GM18858 (cell line): ENCODE measurements around the gene NOTCH1.
A peak's percentile ranks its signal among the peaks of the same experiment; 100 is the strongest.
"Not testable (repeated sequence)": the region's sequence is repeated elsewhere in the genome, so short reads cannot be mapped to it uniquely, and the experiment has no call there.

ENCODE experiments used
- ATAC-seq: cut with Tn5 transposase; IDR thresholded peaks from one replicate; pipeline ENCODE4 v1.9.1; 2021; ENCODE audit not compliant: unreplicated experiment

The NOTCH1 gene

DNA sequence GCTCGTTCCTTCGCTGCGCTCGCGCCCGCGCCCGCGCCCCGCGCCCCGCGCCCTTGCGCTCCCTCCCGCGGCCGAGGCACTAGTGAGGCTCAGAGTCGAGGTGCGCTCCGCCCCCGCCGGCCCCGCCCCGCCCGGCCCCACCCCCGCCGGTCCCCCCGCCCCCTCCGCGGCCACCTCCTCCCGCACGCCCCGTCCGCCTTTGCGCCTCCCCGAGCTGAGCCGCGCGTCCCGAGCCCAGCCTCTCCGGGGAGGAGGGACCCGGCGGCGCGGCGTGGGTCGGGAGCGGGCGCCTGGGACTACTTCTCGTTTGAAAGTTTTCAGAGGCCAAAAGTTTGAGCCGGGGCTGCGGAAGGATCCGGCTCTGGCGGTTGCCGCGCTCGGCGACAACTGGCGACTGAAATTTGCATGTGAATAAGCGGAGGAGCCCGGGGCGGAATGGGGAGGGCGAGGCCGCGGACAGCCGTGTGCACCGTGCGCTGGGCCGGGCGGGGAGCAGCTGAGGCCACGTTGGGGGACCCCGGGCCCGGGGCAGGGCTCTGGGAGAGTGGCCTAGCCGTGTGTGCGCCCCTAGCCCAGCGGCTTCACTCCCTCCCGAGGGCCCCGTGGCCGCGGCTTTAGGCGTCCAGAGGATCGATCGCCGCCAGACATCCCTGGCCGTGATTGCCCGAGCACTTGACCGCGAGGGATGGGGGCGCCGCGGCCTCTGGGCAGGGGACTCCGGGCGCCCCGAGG, at the start of gene NOTCH1:
Gene NOTCH1, minus strand, starts transcription at position 84 of the 732 bp plus-strand sequence. CDS start 262 bp downstream, outside the sequence.
- peak; percentile 48 for ATAC-seq

DNA sequence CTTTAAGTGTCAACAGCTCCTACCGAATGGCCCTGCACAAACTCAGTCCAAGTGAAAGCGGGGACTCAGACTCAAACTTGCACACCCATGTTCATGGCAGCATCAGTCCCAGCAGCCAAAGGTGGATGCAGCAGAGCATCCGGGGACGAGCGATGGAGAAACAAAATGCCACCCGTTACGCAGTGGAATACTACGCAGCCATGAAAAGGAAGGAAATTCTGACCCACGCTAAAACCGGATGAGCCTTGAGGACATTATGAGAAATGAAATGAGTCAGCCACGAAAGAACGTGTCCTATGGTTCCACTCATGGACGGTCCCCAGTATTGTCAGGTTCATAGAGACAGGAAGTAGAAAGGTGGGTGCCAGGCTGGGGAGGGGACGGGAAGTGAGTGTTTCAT, 48.6 kb upstream of the NOTCH1 start:
- ATAC-seq, result no peak

DNA sequence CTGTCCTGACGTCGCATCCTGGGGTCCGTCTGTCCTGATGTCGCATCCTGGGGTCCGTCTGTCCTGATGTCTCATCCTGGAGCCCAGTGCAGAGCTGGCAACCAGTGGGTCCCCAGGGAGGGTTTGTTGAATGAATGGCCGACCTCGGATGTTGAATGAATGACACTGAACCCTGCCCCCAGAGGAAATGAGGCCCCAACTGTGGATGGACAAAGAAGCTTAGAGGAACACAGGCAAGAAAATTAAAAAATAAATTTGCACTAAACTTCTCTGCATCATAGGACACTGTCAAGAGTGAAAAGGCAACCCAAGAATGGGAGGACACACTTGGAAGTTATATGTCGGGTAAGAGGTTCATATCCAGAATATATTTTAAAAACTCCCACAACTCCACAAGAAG, 47.7 kb upstream of the NOTCH1 start:
- no peak for ATAC-seq

DNA sequence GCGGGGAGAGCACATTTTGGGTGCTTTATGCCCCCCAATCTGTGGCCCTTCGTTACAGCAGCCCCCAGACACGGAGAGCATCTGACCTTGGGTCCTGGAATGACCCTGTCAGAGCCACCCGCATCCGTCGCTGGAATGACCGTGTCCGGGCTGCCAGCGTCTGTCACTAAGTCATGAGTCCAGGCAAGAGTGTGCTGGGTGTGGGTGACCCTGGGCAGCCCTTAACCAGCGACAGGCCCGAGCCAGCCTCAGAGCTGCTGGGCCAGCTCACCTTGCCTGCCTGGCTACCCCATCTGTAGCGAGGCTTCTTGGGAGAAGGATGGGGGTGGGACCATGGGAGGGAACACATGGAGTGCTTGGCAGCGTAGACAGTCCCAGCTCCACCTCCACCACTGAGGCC, 46.8 kb upstream of the NOTCH1 start:
- ATAC-seq, result no peak

DNA sequence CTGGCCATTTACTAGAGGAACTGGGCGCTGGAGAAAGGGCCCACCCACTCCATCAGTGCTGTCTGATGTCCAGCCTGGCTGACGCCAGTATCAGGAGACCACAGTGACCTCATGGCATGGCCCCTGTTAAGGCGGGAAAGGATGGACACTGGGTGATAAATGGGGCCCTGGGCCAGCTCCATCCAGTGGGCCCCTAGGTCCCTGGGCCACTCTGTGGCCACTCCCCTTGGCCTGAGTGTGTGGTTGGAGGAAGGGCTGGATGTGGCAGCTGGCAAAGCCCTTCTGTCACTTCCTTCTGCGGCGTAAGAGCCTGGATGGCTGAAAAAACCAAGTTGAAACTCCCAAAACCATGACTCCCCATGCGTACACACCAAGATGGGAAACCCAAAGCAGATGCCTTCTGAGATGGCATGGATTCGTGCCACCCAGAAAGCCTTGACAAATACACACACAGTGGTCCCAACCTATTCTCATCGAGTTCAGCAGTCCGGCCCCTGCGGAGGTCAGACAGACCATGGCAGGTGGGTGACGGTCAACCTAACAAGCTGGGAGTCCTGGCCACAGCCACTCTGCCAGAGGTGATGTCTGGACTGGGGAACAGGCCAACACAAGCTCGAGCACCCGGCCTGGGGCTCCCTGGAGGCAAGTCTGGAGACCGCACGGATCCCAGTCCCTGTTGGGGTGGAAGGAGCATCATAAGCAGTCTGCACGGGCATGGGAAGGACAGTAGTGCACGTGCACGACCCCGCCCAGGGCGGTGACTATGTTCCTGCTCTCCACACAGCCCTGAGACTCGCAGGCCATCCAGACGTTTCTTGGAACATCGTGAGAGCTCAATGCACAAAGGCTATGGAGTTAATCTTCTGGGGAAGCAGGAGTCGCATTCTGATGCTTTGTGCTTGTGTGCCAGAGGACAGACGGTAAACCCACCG, 45.2 kb upstream of the NOTCH1 start:
- no peak for ATAC-seq

DNA sequence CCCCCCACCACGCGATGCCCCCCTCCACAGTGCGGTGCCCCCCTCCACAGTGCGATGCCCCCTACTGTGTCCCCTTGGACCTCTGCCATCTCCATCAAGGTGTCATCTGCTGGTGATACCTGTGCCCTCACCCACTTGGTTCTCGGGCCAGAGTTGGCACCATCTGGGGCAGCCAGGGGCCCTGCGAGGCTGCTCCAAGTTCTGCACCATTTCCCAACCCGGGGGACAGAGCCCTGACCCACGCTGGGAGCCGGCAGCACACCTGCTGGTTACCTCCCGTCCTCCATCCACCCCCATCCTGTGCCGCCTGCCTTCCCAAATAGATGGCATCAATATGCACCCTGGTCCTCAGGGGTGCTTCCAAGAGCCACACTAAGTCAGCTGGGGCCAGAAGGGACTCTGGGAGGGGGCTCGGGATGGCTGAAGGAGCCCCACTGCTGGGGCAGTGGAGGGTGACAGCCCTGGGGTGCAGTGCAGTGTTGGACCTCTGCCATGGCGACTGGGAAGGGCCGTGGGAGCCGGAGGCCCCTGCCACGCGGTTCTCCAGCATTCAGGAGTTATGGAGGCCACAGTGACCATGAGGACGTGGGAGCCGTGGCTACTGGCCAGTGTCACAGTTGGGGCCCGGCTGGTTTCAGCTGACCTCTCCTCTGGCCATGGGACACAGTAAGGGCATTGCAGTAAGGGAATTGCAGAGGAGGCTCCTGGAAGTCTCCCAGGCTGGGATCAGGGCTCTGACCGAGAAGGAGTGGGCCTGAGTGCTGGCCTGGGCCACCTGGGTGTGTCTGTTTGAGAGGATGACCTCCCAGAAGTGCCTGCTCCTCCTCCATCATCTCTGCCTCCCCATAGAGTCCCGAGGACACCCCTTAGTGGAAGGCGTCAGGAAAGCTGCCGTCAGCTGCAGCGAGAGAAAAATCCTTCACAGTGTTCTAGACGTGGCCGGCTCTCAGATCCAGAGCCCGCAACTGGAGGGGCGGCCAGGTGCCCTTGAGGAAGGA, 44.2 kb upstream of the NOTCH1 start:
- ATAC-seq, result no peak

DNA sequence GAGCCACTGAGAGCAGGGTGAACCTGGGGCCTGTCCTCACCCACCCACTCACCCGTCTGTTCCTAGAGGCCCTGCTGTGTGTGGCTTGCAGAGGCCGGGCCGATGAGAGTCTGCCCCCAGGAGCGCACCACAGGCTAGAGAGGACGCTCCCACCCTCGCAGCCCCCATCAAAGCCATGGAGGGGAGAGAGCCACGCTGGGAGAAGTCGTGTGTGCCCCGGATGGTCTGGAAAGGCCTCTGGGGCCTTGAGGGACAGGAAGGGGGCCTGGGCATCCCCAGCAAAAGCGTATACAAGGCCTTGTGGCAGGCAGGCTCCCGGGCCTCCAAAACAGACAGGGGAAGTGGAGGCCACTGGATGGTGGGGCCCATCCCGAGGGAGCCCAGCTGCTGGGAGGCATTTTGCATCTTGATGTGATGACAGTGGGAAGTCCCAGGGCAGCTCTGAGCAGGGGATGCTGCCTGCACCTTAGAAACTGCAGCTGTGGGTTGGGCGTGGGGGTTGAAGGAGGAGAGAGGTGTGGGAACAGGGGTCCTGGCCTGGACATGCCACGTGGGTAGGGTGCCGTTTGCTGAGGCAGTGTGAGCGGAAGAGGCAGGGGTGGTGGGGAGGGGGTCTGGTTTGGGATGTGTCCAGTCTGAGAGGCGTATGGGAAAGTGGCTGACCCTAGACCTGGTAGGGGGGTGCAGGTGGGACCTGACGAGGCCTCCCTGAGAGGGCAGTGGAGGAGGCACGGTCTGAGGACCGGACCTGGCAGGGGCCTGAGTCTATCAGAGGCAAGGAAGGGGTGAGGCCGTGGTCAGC, 43.0 kb upstream of the NOTCH1 start:
- no peak for ATAC-seq

DNA sequence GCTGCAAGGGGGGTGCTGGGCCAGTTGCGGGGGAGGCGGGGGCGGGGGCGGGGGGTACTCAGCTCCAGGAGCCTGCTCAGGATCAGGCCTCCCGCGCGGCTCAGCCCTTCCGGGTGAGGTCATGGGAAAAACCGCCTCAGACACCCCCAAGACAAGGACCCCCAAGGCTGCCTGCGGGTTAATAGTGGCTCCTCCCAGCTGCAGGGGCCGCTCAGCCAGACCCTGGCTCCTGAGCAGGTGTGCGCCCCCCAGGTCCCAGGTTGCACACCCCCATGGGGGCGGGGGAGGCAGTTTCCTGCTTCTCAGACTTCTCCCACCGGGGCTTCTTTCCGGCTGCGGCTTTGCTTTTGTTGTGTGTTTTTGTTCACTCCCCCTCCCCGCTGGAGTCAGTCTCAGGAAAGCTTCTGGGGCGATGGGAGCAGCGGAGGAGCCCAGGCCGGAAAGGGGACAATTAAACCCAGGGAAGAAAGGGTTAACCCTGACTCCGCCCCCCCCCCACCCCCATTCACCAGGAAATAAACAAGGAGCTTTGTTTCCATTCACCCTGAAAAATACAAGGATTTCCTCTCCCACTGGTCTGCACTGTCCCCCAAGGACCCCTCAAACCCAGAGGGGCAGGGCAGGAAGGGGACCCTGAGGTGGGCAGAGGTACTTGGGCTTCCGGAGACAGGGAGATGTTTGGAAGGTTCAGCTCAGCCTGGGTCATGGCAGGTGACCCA, 42.3 kb upstream of the NOTCH1 start:
- no peak for ATAC-seq

DNA sequence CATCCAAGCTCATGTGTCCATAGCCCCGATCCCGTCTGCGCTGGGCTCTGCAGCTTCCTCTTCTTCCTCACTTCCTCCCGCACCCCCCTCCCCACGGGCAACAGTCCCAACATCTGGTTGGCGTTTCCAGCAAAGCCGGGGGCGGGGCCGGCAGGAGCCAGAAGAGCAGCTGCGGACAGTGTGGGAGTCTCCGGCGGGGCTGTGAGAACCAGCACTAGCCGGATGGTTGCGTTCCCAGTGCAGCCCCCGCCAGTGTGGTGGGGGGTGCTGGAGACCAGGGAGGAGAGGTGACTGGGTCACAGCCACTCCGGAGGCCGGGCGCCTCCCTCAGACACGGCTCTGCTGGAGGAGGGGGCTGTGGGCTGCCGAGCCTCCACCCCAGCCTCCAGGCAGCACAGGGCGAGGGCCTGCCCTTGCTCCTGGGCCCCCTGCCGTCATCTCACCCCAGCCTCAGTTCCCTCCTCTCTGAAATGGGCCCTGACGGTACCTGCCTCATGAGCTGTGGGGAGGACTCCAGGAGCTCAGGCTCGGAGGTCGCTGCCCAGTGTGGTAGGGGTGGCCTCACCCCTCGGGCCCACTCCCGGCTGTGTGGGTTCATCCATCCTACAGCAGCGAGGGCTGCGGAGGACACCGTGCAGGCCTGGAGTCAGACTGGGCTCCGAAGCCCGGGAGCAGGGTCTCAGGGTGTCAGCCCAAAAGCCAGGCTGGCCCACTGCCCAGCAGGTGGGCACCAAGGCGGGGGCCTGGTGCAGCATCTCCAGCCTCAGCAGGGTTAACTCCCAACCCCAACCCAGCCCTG, 41.5 kb upstream of the NOTCH1 start:
- no peak for ATAC-seq

DNA sequence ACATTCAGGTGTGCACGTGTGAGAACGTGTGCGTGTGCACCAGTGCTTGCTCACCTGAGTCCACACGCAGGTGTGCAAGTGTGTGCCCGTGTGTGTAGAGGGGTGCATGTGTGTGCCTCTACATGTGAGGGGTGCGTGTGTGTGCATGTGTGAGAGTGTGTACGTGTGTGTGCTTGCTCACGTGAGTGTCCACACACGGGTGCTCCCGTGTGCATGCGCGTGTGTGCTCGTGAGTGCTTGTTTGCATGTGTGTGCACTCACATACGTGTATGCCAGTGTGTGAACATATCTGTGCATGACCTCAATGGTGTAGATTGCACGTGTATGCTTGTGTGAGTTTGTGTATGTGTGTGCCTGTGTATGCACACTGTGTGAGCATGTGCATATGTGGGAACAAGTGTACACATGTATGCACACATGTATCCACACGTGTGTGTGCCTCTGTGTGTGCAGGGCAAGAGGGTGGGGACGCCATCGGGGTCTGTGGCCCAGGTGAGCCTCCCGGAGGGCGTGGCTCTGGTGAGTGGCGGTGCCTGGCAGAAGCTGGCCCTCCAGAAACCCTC, 40.6 kb upstream of the NOTCH1 start:
- ATAC-seq, result no peak

DNA sequence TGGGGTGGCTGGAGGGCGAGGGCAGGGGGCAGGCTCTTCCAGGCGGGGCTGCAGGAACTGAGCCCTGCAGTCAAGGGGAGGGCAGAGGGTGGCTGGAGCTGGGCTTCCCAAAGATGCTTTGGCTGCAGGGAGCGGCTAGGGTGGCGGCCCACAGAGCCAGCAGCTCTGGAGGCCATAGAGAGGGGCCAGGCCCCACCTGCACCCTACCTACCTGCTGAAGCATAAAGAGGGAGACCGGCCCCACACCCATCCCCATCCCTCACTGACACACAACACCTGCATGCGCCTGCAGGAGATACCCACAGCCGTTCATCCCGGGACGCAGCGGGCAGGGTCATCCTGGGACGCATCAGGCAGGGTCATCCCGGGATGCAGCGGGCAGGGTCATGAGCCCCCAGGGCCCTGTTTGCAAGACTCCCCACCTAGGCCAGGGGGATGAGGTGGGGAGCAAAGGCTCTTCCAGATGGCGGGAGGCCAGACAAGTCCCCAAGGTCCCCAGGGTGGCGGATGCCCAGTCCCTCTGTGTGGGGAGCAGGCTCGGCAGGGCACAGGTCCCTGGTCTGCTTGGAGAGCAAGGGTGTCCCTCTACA, 39.8 kb upstream of the NOTCH1 start:
- no peak for ATAC-seq

DNA sequence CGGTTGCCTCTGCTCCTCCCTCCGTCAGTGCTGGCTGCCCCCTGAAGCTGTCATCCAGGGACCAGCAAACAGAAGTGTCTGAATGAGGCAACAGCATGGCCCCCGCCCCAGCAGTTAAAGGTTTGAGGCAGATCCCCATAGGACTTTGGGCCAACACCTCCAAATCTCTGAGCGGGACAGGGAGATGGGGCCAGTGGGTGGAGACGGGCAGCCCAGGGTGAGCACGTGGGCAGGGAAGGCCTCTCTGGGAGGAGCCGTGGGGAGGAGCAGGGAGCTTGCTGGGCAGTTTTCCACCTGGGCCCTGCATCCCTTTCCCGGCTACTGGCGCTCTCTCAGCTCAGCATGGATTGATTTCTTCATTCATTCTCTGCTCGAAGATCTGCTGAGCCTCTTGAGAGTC, 39.1 kb upstream of the NOTCH1 start:
- no peak for ATAC-seq

DNA sequence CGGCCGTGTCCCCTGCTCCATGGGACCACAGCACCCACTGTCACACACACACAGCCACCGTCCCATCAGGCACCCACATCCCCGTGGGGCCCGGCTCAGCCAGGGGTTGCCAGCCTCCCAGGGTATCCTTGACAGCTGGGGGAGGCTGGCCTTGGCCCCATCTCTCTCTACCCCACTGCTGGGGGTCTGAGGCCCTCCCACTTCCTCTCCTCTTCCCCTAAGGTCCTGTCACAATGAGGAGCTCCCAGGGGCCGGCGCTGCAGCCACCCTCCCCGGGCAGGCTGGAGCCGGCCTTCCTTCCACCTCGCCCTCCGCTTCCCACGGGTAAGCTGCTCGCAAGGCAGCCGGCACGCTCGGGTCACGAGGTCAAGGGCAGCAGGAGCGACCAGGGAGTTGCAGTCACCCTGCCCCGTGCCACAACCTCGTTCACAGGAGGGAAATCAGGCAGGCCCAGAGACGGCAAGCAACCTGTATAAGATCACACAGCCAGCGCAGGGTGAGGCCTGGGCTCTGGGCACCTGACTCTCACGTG, 38.6 kb upstream of the NOTCH1 start:
- ATAC-seq, result no peak

DNA sequence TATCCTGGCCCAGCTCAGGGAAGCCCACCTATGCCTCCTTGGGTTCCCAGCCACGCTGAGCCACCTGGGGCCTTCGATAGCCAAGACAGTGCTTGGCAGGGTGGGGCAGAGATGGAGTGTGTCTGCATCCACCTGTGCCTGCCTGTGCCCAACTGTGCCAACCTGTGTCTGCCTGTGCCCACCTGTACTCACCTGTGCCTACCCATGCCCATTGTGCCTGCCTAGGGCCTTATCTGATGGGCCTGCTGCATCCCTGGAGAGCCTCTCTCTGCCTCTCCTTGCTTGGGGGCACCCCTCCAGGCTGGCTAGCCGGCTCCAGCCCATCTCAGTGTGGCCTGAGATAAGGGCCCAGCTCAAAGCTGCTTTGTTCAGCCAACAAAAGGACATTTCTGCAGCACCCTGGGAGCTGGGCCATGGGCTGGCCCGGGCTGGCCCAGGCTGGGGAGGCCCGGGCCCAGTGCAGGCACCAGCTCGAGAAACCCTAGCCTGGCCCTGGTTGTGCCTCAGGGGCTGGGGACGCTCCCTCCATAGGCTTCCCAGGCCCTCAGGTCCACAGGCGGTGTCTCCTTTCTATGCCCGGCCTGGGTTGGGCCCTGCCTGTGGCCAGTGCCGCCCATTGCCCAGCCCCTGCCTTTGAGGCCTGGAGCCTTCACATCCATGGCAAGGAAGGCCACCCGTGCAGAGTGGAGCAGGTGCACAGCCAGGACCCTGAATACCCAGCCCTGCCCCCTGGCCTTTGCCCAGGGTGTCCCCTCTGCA, 37.3 kb upstream of the NOTCH1 start:
- no peak for ATAC-seq

DNA sequence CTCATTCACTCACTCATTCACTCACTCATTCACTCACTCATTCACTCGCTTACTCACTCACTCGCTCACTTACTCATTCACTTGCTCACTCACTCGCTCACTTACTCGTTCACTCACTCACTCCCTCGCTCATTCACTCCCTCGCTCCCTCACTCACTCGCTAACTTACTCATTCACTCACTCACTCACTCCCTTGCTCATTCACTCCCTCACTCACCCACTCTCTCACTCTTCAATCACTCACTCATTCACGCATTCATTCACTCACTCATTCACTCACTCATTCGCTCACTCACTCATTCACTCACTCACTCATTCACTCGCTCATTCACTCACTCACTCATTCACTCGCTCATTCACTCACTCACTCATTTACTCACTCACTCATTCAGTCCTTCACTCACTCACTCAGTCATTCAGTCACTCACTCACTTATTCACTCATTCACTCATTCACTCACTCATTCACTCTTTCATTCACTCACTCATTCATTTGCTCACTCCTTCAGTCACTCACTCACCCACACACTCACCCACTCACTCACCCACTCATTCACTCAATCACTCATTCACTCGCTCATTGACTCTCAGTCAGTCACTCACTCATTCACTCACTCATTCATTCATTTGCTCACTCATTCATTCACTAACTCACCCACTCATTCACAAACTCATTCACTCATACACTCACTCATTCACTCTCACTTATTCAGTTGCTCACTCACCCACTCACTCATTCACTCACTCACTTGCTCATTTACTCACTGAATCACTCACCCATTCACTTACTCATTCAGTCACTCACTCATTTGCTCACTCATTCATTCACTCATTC, 36.0 kb upstream of the NOTCH1 start:
- no peak for ATAC-seq

DNA sequence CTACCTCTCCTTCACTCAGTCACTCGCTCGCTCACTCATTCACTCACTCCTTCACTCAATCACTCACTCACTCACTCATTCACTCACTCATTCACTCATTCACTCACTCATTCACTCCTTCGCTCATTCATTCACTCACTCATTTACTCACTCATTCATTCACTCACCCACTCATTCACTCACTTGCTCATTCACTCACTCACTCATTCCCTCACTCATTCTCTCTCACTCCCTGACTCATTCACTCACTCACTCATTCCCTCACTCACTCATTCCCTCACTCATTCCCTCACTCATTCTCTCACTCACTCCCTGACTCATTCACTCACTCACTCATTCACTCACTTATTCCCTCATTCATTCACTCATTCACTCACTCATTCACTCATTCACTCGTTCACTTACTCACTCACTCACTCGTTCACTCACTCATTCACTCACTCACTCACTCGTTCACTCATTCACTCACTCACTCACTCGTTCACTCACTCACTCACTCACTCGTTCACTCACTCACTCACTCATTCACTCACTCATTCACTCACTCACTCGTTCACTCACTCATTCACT, 33.9 kb upstream of the NOTCH1 start:
- ATAC-seq, result not testable (repeated sequence)
